Measurements from ENCODE around the gene TMEFF2. TPM values are rescaled to one million over a fixed set of nuclear protein-coding genes. Genes with fewer than 3 reads are reported as not detected.

The TMEFF2 gene
- total RNA-seq, 2 donors from 2014 or later: 0.09 TPM; not detected in 1

GRCh38 chr2:192190474-192190873, 4.3 kb downstream of the TMEFF2 start:
- no peak overlapping the region for H3K4me3 ChIP-seq (ENCODE audit: low read length)
- H3K27ac Mint-ChIP-seq: no peak overlapping the region
- 67% methylated on average over 1 of the region's 1 CpG; no CpG with 5 or more reads in 1 of the 2 experiments for WGBS, 2 experiments (ENCODE audit: insufficient coverage in 1 of 2, insufficient read length in 1 of 2)
- H3K9ac ChIP-seq (ENCODE audit: extremely low read depth, low read length, poor library complexity, severe bottlenecking): no peak overlapping the region
- H3K4me1 ChIP-seq (ENCODE audit: control insufficient read depth, insufficient read depth, low read length): no peaks in the 10 kb centered on the region
- H3K36me3 ChIP-seq (ENCODE audit: control insufficient read depth, insufficient read depth, low read length): no peaks in the 10 kb centered on the region
- no peak for DNase-seq
- peaks cover 48% of the 10 kb centered on the region for H3K27me3 Mint-ChIP-seq (ENCODE audit: insufficient read depth)
- peaks cover 4% of the 10 kb centered on the region for H3K4me1 Mint-ChIP-seq
- TF ChIP-seq CTCF (conservative IDR thresholded peaks at IDR 0.05): no peak
- H3K9me3 Mint-ChIP-seq: no peaks in the 10 kb centered on the region
- H3K27me3 ChIP-seq (ENCODE audit: control insufficient read depth, insufficient read depth, low read length, poor library complexity, severe bottlenecking): peaks cover 48% of the 10 kb centered on the region
- H3K4me3 Mint-ChIP-seq: no peak overlapping the region
- H3K27ac ChIP-seq (ENCODE audit: low read depth, low read length): no peak overlapping the region
- no peaks in the 10 kb centered on the region for H3K9me3 ChIP-seq (ENCODE audit: control insufficient read depth, low read length)
- no peaks in the 10 kb centered on the region for H3K36me3 Mint-ChIP-seq (ENCODE audit: low read depth)

GRCh38 chr2:192186806-192187205, 7.9 kb downstream of the TMEFF2 start:
- Histone ChIP-seq H3K9me3 (ENCODE audit: control insufficient read depth, low read length) (no peaks in the 10 kb centered on the region), H3K4me3 (ENCODE audit: low read length) (no peak overlapping the region), H3K4me1 (ENCODE audit: control insufficient read depth, insufficient read depth, low read length) (no peaks in the 10 kb centered on the region), H3K36me3 (ENCODE audit: control insufficient read depth, insufficient read depth, low read length) (no peaks in the 10 kb centered on the region), H3K27ac (ENCODE audit: low read depth, low read length) (no peak overlapping the region), H3K9ac (ENCODE audit: extremely low read depth, low read length, poor library complexity, severe bottlenecking) (no peak overlapping the region), H3K27me3 (ENCODE audit: control insufficient read depth, insufficient read depth, low read length, poor library complexity, severe bottlenecking) (peaks cover 11% of the 10 kb centered on the region)
- Mint-ChIP-seq H3K27ac (no peak overlapping the region), H3K4me1 (no peaks in the 10 kb centered on the region), H3K9me3 (no peaks in the 10 kb centered on the region), H3K36me3 (ENCODE audit: low read depth) (no peaks in the 10 kb centered on the region), H3K4me3 (no peak overlapping the region), H3K27me3 (ENCODE audit: insufficient read depth) (peaks cover 12% of the 10 kb centered on the region)
- no peak for DNase-seq
- WGBS, 2 experiments (ENCODE audit: insufficient coverage in 1 of 2, insufficient read length in 1 of 2): 89 to 100% methylated on average over 3 to 5 of the region's 5 CpGs
- no peak for TF ChIP-seq CTCF (conservative IDR thresholded peaks at IDR 0.05)

DNA sequence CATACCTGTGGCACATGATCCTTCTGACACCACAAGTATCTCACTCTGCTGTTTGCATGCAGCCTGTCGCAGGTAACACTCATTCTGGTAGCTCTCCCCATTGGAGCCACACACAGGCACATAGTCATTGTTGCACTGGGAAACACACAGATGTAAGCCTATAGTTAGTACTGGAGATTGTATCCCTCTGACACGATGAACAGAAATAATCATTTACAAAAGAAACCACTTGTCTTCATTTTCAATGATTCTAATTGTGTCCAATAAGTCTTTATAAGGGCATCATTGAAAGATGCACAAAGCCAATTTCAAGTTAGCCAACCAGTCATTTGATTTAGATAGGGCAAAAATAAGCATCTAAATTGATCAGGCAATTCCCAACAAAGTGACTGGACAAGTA, 10.4 kb downstream of the TMEFF2 start:
- H3K4me3 Mint-ChIP-seq: no peak overlapping the region
- Histone ChIP-seq H3K27ac (ENCODE audit: low read depth, low read length) (no peak overlapping the region), H3K36me3 (ENCODE audit: control insufficient read depth, insufficient read depth, low read length) (no peaks in the 10 kb centered on the region), H3K9ac (ENCODE audit: extremely low read depth, low read length, poor library complexity, severe bottlenecking) (no peak overlapping the region), H3K4me3 (ENCODE audit: low read length) (no peak overlapping the region), H3K27me3 (ENCODE audit: control insufficient read depth, insufficient read depth, low read length, poor library complexity, severe bottlenecking) (no peaks in the 10 kb centered on the region), H3K4me1 (ENCODE audit: control insufficient read depth, insufficient read depth, low read length) (no peaks in the 10 kb centered on the region), H3K9me3 (ENCODE audit: control insufficient read depth, low read length) (no peaks in the 10 kb centered on the region)
- WGBS, 2 experiments (ENCODE audit: insufficient coverage in 1 of 2, insufficient read length in 1 of 2): 83 to 93% methylated on average over 1 to 2 of the region's 2 CpGs
- no peaks in the 10 kb centered on the region for H3K9me3 Mint-ChIP-seq
- H3K36me3 Mint-ChIP-seq (ENCODE audit: low read depth): no peaks in the 10 kb centered on the region
- H3K4me1 Mint-ChIP-seq: no peaks in the 10 kb centered on the region
- H3K27me3 Mint-ChIP-seq (ENCODE audit: insufficient read depth): no peaks in the 10 kb centered on the region
- no peak for TF ChIP-seq CTCF (conservative IDR thresholded peaks at IDR 0.05)
- no peak for DNase-seq
- H3K27ac Mint-ChIP-seq: no peak overlapping the region
